ENCODE measurements around the gene AGFG1.

Gene AGFG1

GRCh38 chr2:227509076-227509475, 37.1 kb downstream of the AGFG1 start:
- TF ChIP-seq CTCF (IDR thresholded peaks at IDR 0.05; ENCODE audit: low read depth, low read length): no peak
- no peak for DNase-seq (ENCODE audit: extremely low read depth, low read depth)

GRCh38 chr2:227509824-227510619, 38.1 kb downstream of the AGFG1 start:
- no peak for TF ChIP-seq CTCF (IDR thresholded peaks at IDR 0.05; ENCODE audit: low read depth, low read length)
- DNase-seq (ENCODE audit: extremely low read depth, low read depth): peak; percentile 32

- no peak for TF ChIP-seq CTCF (IDR thresholded peaks at IDR 0.05; ENCODE audit: low read depth, low read length)
- no peak for DNase-seq (ENCODE audit: extremely low read depth, low read depth)
Measured at GRCh38 chr2:227510620-227510958, 38.6 kb downstream of the AGFG1 start.

DNA sequence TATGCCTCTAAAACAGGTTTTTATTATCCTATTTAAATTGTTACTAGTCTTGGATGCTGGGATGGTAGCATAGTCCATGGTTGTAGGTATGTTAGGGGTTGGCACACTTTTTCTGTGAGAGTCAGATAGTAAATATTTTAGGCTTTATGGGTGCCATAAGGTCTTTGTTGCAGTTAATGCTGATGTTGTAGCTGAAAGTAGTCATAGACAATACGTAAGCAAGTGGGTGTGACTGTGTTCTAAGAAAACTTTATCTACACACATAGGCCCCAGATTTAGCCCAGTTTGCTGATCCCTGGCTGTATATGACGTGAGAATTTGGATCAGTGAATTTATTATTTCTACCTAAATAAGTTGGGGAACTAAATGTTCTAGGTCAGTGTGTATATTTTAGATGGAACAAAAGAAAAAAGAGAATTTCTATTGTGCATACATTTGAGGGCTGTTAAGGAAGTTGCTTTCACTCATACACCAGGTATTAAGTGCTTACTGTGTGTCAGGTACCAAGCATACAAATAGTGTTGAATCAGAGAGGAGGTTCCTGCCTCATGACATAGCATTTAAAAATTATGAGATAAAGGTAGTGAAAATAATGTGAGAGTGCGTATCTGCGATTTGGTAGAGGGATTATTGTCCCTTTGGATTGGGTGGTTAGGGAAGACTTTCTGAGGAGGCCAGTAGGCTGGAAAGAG, 39.4 kb downstream of the AGFG1 start:
- no peak for TF ChIP-seq CTCF (IDR thresholded peaks at IDR 0.05; ENCODE audit: low read depth, low read length)
- DNase-seq (ENCODE audit: extremely low read depth, low read depth): no peak

DNA sequence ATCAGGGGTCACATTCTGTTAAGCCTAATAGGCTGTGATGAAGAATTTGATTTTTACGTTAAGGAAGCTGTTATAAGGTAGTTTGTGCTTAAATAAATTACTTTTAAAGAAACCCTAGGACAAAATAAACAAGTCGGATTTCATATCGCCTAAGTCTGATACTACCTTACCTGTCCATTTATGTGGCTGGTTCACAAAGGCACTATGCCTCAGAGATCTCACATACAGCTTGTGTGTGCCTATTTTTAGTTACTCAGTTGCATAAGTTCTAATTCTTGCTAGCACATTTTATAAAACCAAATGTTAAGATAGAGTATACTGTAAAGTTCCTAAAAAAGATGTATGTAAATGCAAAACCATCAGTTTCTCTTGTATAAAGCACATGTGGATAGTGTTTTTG, 40.0 kb downstream of the AGFG1 start:
- TF ChIP-seq CTCF (IDR thresholded peaks at IDR 0.05; ENCODE audit: low read depth, low read length): no peak
- no peak for DNase-seq (ENCODE audit: extremely low read depth, low read depth)

- DNase-seq (ENCODE audit: extremely low read depth, low read depth): no peak
- no peak for TF ChIP-seq CTCF (IDR thresholded peaks at IDR 0.05; ENCODE audit: low read depth, low read length)
Measured at GRCh38 chr2:227513113-227513512, 41.2 kb downstream of the AGFG1 start.

GRCh38 chr2:227515742-227516141, 43.8 kb downstream of the AGFG1 start:
- TF ChIP-seq CTCF (IDR thresholded peaks at IDR 0.05; ENCODE audit: low read depth, low read length): no peak
- DNase-seq (ENCODE audit: extremely low read depth, low read depth): no peak
